ENCODE data around the gene FGF2. TPM values are rescaled to one million over a fixed set of nuclear protein-coding genes. Genes with fewer than 3 reads are reported as not detected.
"Not testable (repeated sequence)": the region's sequence is repeated elsewhere in the genome, so short reads cannot be mapped to it uniquely, and the experiment has no call there.

Gene FGF2
- total RNA-seq = 1 to 10 TPM in 1 of 2 experiments, under 1 TPM in 1; 0.79 to 1.2 TPM

GRCh38 chr4:122826553-122827257 lies at the start of gene FGF2:
Gene FGF2, plus strand, starts transcription at chr4:122826831. Its CDS starts 344 bp downstream, at chr4:122827175.
- intact Hi-C loops (cut with micrococcal nuclease) = no loop called here
- CTCF ChIA-PET = no interaction called here
- H3K27me3 Mint-ChIP-seq (ENCODE audit: low read depth) = peaks cover 68% of the 10 kb centered on the region

GRCh38 chr4:122776916-122777315 lies 49.7 kb upstream of the FGF2 start:
- no peak overlapping the region for H3K27ac Mint-ChIP-seq
- CTCF ChIA-PET = interaction anchor here (0.5 to 1.2 kb wide), 6 partner anchors 13 to 354 kb away, joined by 3 to 5 read pairs (median 3); partner anchors contain the start of gene BBS12
- H3K36me3 Mint-ChIP-seq (ENCODE audit: low read depth) = no peaks in the 10 kb centered on the region
- peaks cover 4% of the 10 kb centered on the region for H3K27me3 Mint-ChIP-seq (ENCODE audit: low read depth)
- H3K4me3 Mint-ChIP-seq = no peak overlapping the region
- DNase-seq = no peak
- H3K9me3 Mint-ChIP-seq = no peaks in the 10 kb centered on the region
- no peaks in the 10 kb centered on the region for H3K4me1 Mint-ChIP-seq (ENCODE audit: low read depth)
- intact Hi-C loops (cut with micrococcal nuclease) = no loop called here

More at GRCh38 chr4:122826553-122827257, at the start of gene FGF2:
- Mint-ChIP-seq H3K27ac (no peak within 1 kb of the TSS), H3K9me3 (no peaks in the 10 kb centered on the region), H3K4me3 (peak within 1 kb of the TSS; percentile 78), H3K36me3 (ENCODE audit: low read depth) (no peaks in the 10 kb centered on the region), H3K4me1 (ENCODE audit: low read depth) (peaks cover 12% of the 10 kb centered on the region)
- DNase-seq = peak; percentile 33

GRCh38 chr4:122777846-122778673 lies 48.6 kb upstream of the FGF2 start:
- peaks cover 10% of the 10 kb centered on the region for H3K27me3 Mint-ChIP-seq (ENCODE audit: low read depth)
- H3K9me3 Mint-ChIP-seq = no peaks in the 10 kb centered on the region
- H3K4me1 Mint-ChIP-seq (ENCODE audit: low read depth) = no peaks in the 10 kb centered on the region
- CTCF ChIA-PET = interaction anchor here (0.6 to 1.2 kb wide), 2 partner anchors 176 to 228 kb away, joined by 3 read pairs; no protein-coding TSS in a partner anchor
- no peak for DNase-seq
- no peaks in the 10 kb centered on the region for H3K36me3 Mint-ChIP-seq (ENCODE audit: low read depth)
- intact Hi-C loops (cut with micrococcal nuclease) = no loop called here
- no peak overlapping the region for H3K4me3 Mint-ChIP-seq
- no peak overlapping the region for H3K27ac Mint-ChIP-seq

GRCh38 chr4:122781486-122781885 lies 45.1 kb upstream of the FGF2 start:
- peaks cover 16% of the 10 kb centered on the region for H3K27me3 Mint-ChIP-seq (ENCODE audit: low read depth)
- H3K9me3 Mint-ChIP-seq = peaks cover 7% of the 10 kb centered on the region
- CTCF ChIA-PET = no interaction called here
- no peak overlapping the region for H3K4me3 Mint-ChIP-seq
- H3K27ac Mint-ChIP-seq = no peak overlapping the region
- peaks cover 18% of the 10 kb centered on the region for H3K4me1 Mint-ChIP-seq (ENCODE audit: low read depth)
- DNase-seq = no peak
- H3K36me3 Mint-ChIP-seq (ENCODE audit: low read depth) = no peaks in the 10 kb centered on the region
- intact Hi-C loops (cut with micrococcal nuclease) = no loop called here

GRCh38 chr4:122783301-122784215 lies 43.1 kb upstream of the FGF2 start:
- Mint-ChIP-seq H3K4me1 (ENCODE audit: low read depth) (peaks cover 19% of the 10 kb centered on the region), H3K27ac (no peak overlapping the region), H3K4me3 (no peak overlapping the region), H3K9me3 (peaks cover 7% of the 10 kb centered on the region), H3K36me3 (ENCODE audit: low read depth) (no peaks in the 10 kb centered on the region), H3K27me3 (ENCODE audit: low read depth) (peaks cover 16% of the 10 kb centered on the region)
- intact Hi-C loops (cut with micrococcal nuclease) = no loop called here
- DNase-seq = no peak
- CTCF ChIA-PET = interaction anchor here (1.2 to 1.8 kb wide), 2 partner anchors 17 to 25 kb away, joined by 4 to 6 read pairs; no protein-coding TSS in a partner anchor

GRCh38 chr4:122784261-122784660 lies 42.4 kb upstream of the FGF2 start:
- intact Hi-C loops (cut with micrococcal nuclease) = no loop called here
- Mint-ChIP-seq H3K27ac (no peak overlapping the region), H3K4me3 (no peak overlapping the region), H3K36me3 (ENCODE audit: low read depth) (no peaks in the 10 kb centered on the region), H3K9me3 (peaks cover 7% of the 10 kb centered on the region), H3K27me3 (ENCODE audit: low read depth) (peaks cover 16% of the 10 kb centered on the region), H3K4me1 (ENCODE audit: low read depth) (peaks cover 19% of the 10 kb centered on the region)
- DNase-seq = no peak
- CTCF ChIA-PET = interaction anchor here (1.8 kb wide), 1 partner anchor 26 kb away, joined by 6 read pairs; no protein-coding TSS in a partner anchor

GRCh38 chr4:122785099-122785498 lies 41.5 kb upstream of the FGF2 start:
- H3K27me3 Mint-ChIP-seq (ENCODE audit: low read depth) = peaks cover 16% of the 10 kb centered on the region
- DNase-seq = no peak
- H3K4me1 Mint-ChIP-seq (ENCODE audit: low read depth) = peaks cover 19% of the 10 kb centered on the region
- CTCF ChIA-PET = interaction anchor here (0.6 to 1.8 kb wide), 2 partner anchors 27 to 206 kb away, joined by 3 to 6 read pairs; no protein-coding TSS in a partner anchor
- intact Hi-C loops (cut with micrococcal nuclease) = loop anchor here (5.0 kb wide), 1 partner anchor 273 kb away; no protein-coding TSS in a partner anchor
- no peak overlapping the region for H3K4me3 Mint-ChIP-seq
- no peak overlapping the region for H3K27ac Mint-ChIP-seq
- no peaks in the 10 kb centered on the region for H3K36me3 Mint-ChIP-seq (ENCODE audit: low read depth)
- peaks cover 7% of the 10 kb centered on the region for H3K9me3 Mint-ChIP-seq

- H3K36me3 Mint-ChIP-seq (ENCODE audit: low read depth); H3K9me3 Mint-ChIP-seq; CTCF ChIA-PET; H3K4me3 Mint-ChIP-seq: not testable (repeated sequence)
- peak; percentile 72 for DNase-seq
- intact Hi-C loops (cut with micrococcal nuclease) = loop anchor here (1.0 to 5.0 kb wide), 10 partner anchors 12 to 274 kb away; partner anchors contain the start of genes BBS12 and NUDT6
- H3K27ac Mint-ChIP-seq = peak overlapping the region; percentile 6
- H3K4me1 Mint-ChIP-seq (ENCODE audit: low read depth) = peaks cover 19% of the 10 kb centered on the region
- peaks cover 16% of the 10 kb centered on the region for H3K27me3 Mint-ChIP-seq (ENCODE audit: low read depth)
These were observed 40.3 kb upstream of the FGF2 start for GRCh38 chr4:122786296-122786695.

GRCh38 chr4:122786920-122787319 lies 39.7 kb upstream of the FGF2 start:
- H3K4me3 Mint-ChIP-seq; H3K27ac Mint-ChIP-seq; DNase-seq; H3K36me3 Mint-ChIP-seq (ENCODE audit: low read depth); H3K9me3 Mint-ChIP-seq: not testable (repeated sequence)
- intact Hi-C loops (cut with micrococcal nuclease) = loop anchor here (1.0 to 5.0 kb wide), 10 partner anchors 11 to 275 kb away; partner anchors contain the start of genes BBS12 and NUDT6
- Mint-ChIP-seq H3K4me1 (ENCODE audit: low read depth) (peaks cover 19% of the 10 kb centered on the region), H3K27me3 (ENCODE audit: low read depth) (peaks cover 12% of the 10 kb centered on the region)
- CTCF ChIA-PET = interaction anchor here (0.7 kb wide), 1 partner anchor 12 kb away, joined by 3 read pairs; no protein-coding TSS in a partner anchor

GRCh38 chr4:122787940-122788339 lies 38.7 kb upstream of the FGF2 start:
- CTCF ChIA-PET = no interaction called here
- H3K27me3 Mint-ChIP-seq (ENCODE audit: low read depth) = peaks cover 7% of the 10 kb centered on the region
- intact Hi-C loops (cut with micrococcal nuclease) = loop anchor here (2.0 to 5.0 kb wide), 3 partner anchors 73 to 276 kb away; no protein-coding TSS in a partner anchor
- peaks cover 7% of the 10 kb centered on the region for H3K9me3 Mint-ChIP-seq
- H3K4me1 Mint-ChIP-seq (ENCODE audit: low read depth) = peaks cover 19% of the 10 kb centered on the region
- DNase-seq = no peak
- no peak overlapping the region for H3K4me3 Mint-ChIP-seq
- H3K27ac Mint-ChIP-seq = no peak overlapping the region
- H3K36me3 Mint-ChIP-seq (ENCODE audit: low read depth) = no peaks in the 10 kb centered on the region

- Mint-ChIP-seq H3K4me1 (ENCODE audit: low read depth) (peaks cover 17% of the 10 kb centered on the region), H3K27me3 (ENCODE audit: low read depth) (no peaks in the 10 kb centered on the region), H3K9me3 (peaks cover 7% of the 10 kb centered on the region), H3K27ac (no peak overlapping the region), H3K4me3 (no peak overlapping the region), H3K36me3 (ENCODE audit: low read depth) (no peaks in the 10 kb centered on the region)
- intact Hi-C loops (cut with micrococcal nuclease) = loop anchor here (5.0 kb wide), 1 partner anchor 277 kb away; no protein-coding TSS in a partner anchor
- CTCF ChIA-PET = interaction anchor here (0.6 to 1.4 kb wide), 3 partner anchors 22 to 1142 kb away, joined by 3 to 5 read pairs (median 4); no protein-coding TSS in a partner anchor
- DNase-seq = no peak
These were observed 37.7 kb upstream of the FGF2 start for GRCh38 chr4:122788935-122789334.
